SK-N-SH treated with all-trans-retinoic acid at 6 μM for 48 hours (cell line): ENCODE data around the gene CDX1.
"Not testable (repeated sequence)": the region's sequence is repeated elsewhere in the genome, so short reads cannot be mapped to it uniquely, and the experiment has no call there.

Experiments
- ATAC-seq: fragments of 200-7000 bp; cut with Tn5 transposase; 3 replicates; pipeline ENCODE4 v1.9.1; 2020; ENCODE audit warnings: mild to moderate bottlenecking, moderate library complexity
- BACH2 ChIP-seq: fragments of 250-450 bp; sonication (Bioruptor Pico); IDR thresholded peaks from 2 replicates; pipeline ENCODE4 v1.9.0; 2021; ENCODE audit warnings: mild to moderate bottlenecking, borderline replicate concordance
- CSDC2 ChIP-seq: fragments of 250-450 bp; sonication (Bioruptor Pico); IDR thresholded peaks from 2 replicates; pipeline ENCODE4 v1.5.0; 2020; ENCODE audit warnings: mild to moderate bottlenecking, moderate library complexity
- GLIS3 ChIP-seq: fragments of 250-450 bp; sonication (Bioruptor Pico); IDR thresholded peaks from 2 replicates; pipeline ENCODE4 v1.5.0; 2020; ENCODE audit warnings: mild to moderate bottlenecking, moderate library complexity
- OSR1 ChIP-seq: fragments of 250-450 bp; sonication (Bioruptor Pico); IDR thresholded peaks from 2 replicates; pipeline ENCODE4 v1.8.0; 2022; ENCODE audit warnings: moderate library complexity, mild to moderate bottlenecking, inconsistent platforms
- ZFP3 ChIP-seq: fragments of 250-450 bp; sonication (Bioruptor Pico); IDR thresholded peaks from 2 replicates; pipeline ENCODE4 v1.5.0; 2020; ENCODE audit warnings: mild to moderate bottlenecking, moderate library complexity
- ZNF70 ChIP-seq: fragments of 450-650 bp; formaldehyde crosslinking; IDR thresholded peaks from 2 replicates; pipeline ENCODE4 v1.5.0; 2020; ENCODE audit warnings: mild to moderate bottlenecking, moderate library complexity

The CDX1 gene

GRCh38 chr5:150230842-150231241 is 64.3 kb downstream of the CDX1 start:
- no peak for ATAC-seq
- TF ChIP-seq ZNF70 (CRISPR knock-in tag) = no peak
- TF ChIP-seq CSDC2 (CRISPR knock-in tag) = no peak
- no peak for TF ChIP-seq ZFP3
- no peak for TF ChIP-seq GLIS3 (CRISPR knock-in tag)
- TF ChIP-seq BACH2 (CRISPR knock-in tag) = no peak
- no peak for TF ChIP-seq OSR1 (CRISPR knock-in tag)

- ATAC-seq = not testable (repeated sequence)
Observed at GRCh38 chr5:150233706-150234105, 67.1 kb downstream of the CDX1 start.
